Retinal pigment epithelial cell (primary cell): ENCODE results near the gene FOXI1.
A peak's percentile ranks its signal among the peaks of the same experiment; 100 is the strongest.
"Not testable (repeated sequence)": the region's sequence is repeated elsewhere in the genome, so short reads cannot be mapped to it uniquely, and the experiment has no call there.

Experiments
- DNase-seq: peaks from one replicate; pipeline ENCODE4 v3.0.0-alpha.2; 2010; ENCODE audit warnings: low read depth
- H3K4me3 ChIP-seq: 2 replicates; pipeline ENCODE4 v1.5.1; 2011; ENCODE audit warnings: mild to moderate bottlenecking, low read length, control low read depth, moderate library complexity
- CTCF ChIP-seq: conservative IDR thresholded peaks from 2 replicates; pipeline ENCODE4 v1.5.1; 2011; ENCODE audit warnings: low read depth, low read length, control low read depth, inconsistent platforms

FOXI1 gene

GRCh38 chr5:170092455-170093101 lies 13.1 kb upstream of the FOXI1 start:
- H3K4me3 ChIP-seq = no peak overlapping the region
- TF ChIP-seq CTCF = no peak
- DNase-seq = no peak

GRCh38 chr5:170094329-170094728 lies 11.4 kb upstream of the FOXI1 start:
- not testable (repeated sequence) for H3K4me3 ChIP-seq, DNase-seq

DNA sequence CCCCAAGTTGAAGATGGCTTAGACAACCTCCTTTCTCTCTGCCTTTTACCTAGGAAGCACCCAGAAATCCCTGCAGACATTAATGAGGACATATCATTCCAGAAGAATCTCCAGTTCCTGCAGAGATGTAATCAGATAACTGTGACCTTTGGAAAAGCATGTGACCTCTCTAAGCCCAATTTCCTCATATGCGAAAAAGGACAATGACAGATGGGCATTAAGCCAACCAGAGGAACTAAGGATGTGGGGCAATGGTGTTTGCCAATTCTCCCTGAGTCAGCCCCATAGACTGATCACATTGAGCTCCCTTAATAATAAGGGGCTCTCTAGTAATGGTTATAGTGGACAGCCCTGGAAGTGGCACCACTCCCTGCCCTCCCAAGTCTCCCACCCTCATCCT lies 10.1 kb upstream of the FOXI1 start:
- DNase-seq = no peak
- TF ChIP-seq CTCF = no peak
- H3K4me3 ChIP-seq = no peak overlapping the region

- DNase-seq = no peak
- H3K4me3 ChIP-seq = no peak overlapping the region
- TF ChIP-seq CTCF = no peak
Measured at GRCh38 chr5:170097934-170098333, 7.8 kb upstream of the FOXI1 start.

GRCh38 chr5:170100066-170100943 lies 5.4 kb upstream of the FOXI1 start:
- peak; percentile 71 for TF ChIP-seq CTCF
- DNase-seq = peak; percentile 27
- no peak overlapping the region for H3K4me3 ChIP-seq

DNA sequence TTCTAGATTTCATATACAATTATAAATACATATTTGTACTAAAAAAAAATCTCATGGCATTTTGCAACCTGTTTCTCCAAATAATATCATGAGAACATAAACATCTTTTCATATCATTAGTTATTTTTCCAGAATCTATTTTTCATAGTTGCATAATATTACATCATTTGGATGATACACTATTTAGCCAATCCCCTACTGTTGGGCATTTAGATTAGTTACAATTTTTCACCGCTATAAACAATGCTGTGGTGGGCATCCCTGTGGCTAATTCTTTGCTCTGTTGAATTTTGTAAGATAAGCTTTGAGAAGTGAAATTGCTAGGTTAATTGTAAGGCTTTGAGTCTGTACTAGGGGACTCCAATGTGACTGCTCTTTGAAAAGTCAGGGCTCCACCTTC lies 2.2 kb upstream of the FOXI1 start:
- no peak overlapping the region for H3K4me3 ChIP-seq
- no peak for DNase-seq
- TF ChIP-seq CTCF = no peak

DNA sequence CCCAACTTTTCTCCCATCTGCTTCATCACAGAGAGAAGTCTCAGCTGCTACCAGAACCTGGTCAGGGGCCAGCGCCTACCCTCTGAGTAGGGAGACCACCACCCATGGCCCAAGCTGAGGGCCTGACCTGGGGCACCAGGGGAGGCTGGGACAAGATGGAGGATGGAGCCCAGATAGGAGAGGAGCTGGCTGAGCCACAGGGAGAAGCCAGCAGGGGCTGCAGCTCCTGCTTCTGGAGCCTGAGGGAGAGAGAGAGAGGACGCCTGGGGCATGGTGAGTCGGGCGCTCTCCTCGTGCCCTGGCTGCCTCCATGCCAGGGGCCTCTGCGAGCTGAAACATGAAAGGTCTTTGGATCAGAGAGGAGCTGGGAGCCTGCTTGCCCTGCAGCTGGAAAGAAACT lies 1.4 kb upstream of the FOXI1 start:
- no peak for TF ChIP-seq CTCF
- H3K4me3 ChIP-seq = no peak overlapping the region
- DNase-seq = no peak
